CD4-positive, alpha-beta T cell treated with Interleukin-1 beta for 1 hour (primary cell): ENCODE results near the gene FAM20A.
A peak's percentile ranks its signal among the peaks of the same experiment; 100 is the strongest.

Experiments used
- DNase-seq, 2 donors: peaks; one replicate each; pipeline ENCODE4 v3.0.0-alpha.2; 2020 to 2022

FAM20A gene

DNA sequence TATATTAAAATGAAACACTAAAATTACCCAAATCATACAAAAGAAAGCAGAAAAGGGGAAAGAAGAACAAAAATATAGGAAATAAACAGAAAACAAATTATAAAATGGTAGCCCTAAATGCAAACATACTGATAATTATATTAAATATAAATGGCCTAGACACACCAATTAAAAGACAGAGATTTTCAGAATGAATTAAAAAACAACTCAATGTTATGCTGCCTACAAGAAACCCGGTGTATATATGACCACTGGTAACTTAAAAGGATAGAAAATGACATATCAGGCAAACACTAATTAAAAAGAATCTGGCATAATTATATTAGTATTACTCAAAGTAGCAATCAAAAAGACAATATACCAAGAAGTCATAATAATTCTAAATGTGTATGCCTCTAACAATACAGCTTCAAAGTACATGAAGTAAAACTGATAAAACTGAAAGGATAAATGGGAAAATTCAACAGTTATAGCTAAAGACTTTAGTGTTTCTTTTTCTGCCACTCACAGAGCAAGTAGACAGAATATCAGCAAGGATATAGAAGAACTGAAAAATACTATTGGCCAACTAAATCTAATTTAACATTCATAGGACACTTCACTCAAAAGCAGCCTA is 7.5 kb upstream of the FAM20A start:
- no peak for DNase-seq

DNA sequence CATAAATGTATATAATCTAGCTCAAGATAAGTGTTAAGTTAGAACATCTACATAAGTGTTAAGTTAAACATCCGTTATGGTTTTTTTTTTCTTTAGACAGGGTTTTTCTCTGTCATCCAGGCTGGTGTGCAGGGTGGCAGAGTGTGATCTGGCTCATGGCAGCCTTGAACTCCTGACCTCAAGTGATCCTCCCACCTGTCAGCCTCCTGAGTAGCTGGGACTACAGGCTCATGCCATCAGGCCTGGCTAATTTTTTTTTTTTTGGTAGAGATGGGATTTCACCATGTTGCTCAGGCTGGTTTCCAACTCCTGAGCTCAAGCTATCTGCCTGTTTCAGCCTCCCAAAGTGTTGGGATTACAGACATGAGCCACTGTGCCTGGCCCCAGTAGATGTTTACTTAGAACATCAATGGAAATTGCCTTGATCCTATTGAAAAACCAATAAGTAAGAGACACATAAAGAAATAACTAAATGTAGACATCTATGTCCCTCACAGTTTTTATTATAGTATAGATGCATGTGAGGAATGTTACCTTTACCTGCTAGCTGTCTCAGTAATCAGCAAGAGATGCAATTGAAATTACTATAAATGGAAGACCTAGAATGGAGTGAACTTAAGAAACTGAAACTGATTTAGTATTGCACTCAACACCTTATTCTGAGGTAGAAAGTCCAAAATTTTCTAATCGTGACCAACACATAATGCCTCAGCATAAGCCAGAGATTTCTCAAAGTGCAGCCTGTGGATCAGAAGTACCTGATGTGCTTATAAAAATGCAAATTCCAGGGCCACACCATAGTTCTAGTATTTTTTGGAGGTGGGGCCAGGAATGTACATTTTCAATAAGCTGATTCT is 5.5 kb upstream of the FAM20A start:
- DNase-seq, result no peak

DNA sequence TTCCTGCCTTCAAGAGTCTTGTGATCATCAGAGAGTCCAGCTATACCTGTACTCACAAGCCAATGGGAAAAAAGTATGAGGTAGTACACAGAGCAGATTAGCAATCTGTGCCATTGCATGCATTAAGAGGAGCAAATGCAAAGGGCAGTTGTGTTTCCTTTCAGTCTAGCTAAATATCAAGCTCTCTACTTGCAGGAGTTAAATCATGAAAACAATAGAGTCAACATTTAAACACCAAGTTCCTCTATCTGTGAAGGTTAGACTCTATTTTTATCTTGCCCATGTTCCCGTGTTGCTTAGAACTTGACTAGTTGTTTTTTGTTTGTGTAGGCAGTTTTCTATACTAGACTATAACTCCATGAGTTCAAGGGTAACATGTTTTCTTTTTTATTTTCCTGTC is 4.7 kb upstream of the FAM20A start:
- no peak for DNase-seq

- DNase-seq, result no peak
These were observed 2.5 kb upstream of the FAM20A start for GRCh38 chr17:68603656-68604055.

GRCh38 chr17:68603027-68603426 is 1.9 kb upstream of the FAM20A start:
- DNase-seq, result peak in 1 of 2 donors; percentile 68

DNA sequence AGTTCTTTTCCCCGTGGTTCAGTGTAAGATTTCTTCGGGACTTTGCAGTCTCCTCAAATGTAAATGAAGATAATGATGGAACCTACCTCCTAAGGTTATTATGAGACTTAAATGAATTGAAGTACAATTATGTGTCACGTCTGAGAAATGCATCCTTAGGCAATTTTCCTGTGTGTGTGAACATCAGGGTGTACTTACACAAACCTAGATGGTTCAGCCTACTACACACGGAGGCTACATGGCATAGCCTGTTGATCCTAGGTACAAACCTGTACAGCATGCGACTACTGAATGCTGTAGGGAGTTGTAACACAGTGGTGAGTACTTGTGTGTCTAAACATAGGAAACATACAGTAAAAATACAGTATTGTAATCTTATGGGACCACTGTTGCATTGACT is 1.1 kb upstream of the FAM20A start:
- DNase-seq, result no peak

GRCh38 chr17:68601565-68602288 is 560 bp upstream of the FAM20A start:
- DNase-seq, result peak in 1 of 2 donors; percentile 34

GRCh38 chr17:68600067-68600930 is 868 bp downstream of the FAM20A start:
- peak in 1 of 2 donors; percentile 19 for DNase-seq

DNA sequence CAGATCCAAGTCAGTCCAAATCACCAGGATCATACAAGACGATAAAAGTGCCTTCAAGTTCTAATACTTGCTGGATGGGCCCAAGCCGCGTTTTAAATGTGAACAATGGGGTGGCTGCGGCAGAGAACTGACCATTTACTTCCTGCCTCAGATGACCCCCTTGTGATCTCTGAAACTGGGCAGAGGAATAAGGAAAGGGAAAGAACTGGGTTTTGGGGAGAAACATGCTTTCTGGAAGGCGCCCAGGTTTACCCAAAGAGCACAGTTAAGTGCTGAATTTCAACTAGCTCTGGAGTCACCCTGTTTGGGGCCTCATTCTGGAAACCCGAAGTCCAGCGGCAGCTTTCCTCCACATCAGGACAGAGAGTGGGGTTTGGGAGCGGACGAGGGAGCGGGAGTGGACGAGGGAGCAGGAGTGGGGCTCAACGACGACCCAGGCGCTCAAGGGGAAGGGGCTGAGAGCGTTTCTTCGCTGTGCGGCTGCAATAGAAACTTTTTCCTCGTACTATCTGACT is 1.6 kb downstream of the FAM20A start:
- DNase-seq, result no peak

DNA sequence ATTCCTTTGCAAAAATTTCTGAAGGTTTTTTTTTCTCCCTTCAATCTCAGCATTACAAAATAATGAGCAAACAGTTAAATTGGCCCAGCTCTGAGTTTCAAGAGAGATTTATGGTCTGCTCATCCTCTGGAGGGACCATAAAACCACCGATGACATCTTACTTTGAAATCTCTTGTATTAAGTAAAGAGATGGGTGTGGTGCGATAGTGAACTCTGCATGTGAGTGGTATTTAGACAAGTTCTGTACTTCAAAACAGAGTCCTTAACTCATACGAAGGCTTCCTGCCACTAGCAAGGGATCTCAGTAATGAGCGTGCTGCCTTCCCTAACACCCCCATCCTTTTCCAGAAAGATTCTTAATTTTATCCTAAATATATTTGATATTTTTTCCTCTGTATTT is 2.1 kb downstream of the FAM20A start:
- no peak for DNase-seq

DNA sequence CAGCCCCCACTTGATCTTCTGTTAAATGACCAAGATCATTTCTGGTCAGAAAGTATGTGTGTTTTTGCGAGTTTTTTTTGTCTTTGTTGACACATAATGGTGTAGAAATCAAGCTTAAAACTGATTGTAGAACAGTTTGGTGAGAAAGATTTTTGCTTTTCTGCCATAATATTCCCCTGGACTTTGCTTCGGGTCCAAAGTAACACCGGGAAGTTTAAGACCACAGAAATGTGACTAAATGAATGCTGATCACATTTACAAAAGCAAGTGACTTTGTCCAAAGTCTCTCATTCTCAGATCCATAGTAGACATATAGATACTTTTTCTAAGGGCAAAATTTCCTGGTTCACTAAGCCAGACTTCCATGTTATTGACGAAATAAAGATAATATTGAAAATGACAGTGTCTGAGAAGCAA is 2.6 kb downstream of the FAM20A start:
- DNase-seq, result no peak

GRCh38 chr17:68598074-68598473 is 3.1 kb downstream of the FAM20A start:
- no peak for DNase-seq

DNA sequence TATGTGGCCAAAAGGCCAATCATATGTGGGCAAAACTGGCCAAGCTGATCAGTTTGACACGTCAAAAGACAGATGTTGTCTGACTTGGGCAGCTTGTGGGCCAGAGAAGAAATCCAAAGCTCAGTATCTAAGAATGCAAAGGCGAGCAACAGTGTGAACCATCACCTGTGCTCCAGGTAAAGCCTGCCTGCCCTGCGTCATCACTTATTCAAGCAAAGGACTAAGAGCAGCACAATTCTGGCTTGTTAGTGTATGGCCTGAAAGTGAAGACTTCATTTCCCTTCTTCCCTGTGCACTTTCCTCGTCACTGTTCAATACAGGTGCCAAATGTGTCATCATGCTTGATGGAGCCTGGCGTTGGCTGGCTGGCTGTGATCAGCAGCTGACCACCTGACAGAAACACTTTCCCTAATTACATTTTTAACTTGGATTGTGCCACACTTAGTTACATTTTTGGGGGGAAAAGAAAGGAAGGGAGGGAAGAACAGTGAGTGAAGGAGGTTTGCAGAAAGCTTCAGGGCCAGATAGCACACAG is 4.7 kb downstream of the FAM20A start:
- no peak for DNase-seq

GRCh38 chr17:68595986-68596385 is 5.2 kb downstream of the FAM20A start:
- no peak for DNase-seq

DNA sequence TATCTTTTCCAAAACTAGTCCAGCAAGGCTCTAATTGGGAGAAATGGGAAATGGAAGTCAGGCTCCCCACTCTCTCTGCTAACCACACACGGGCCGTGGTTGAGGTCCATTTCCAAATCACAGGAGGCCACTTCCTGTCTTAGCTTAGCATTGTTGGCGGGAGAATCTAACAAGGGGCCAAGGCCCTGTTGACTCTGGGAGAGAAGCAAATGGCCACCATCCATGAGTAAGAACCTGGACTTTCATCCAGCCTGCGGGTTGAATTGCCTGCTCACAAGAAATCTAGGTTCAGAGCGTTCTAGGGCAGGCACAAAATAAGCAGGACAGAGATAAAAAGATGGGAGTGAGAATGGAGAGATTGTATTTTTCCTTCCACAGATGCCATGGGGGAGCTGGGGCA is 5.7 kb downstream of the FAM20A start:
- no peak for DNase-seq

- DNase-seq, result no peak
These were observed 6.6 kb downstream of the FAM20A start for GRCh38 chr17:68594552-68594951.

- no peak for DNase-seq
These were observed 8.2 kb downstream of the FAM20A start for GRCh38 chr17:68592682-68593641.

DNA sequence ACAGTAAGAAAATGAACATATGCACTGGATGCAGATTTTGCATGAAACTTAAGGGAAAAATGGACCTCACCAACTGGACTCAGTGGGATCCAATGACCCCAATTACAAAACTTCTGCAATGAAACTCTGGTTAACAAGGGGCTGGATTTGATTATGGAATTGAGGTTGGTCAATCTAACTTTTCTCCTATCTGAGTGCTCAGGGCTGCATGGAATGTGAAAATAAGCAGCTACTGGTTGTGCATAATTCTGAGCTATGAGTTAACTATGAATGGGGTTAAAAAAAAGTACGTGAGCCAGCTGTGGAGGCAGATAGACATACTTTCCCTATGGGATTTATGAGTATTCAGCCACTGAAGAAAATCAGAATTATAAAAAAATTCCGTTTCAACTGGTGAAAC is 9.2 kb downstream of the FAM20A start:
- DNase-seq, result no peak

DNA sequence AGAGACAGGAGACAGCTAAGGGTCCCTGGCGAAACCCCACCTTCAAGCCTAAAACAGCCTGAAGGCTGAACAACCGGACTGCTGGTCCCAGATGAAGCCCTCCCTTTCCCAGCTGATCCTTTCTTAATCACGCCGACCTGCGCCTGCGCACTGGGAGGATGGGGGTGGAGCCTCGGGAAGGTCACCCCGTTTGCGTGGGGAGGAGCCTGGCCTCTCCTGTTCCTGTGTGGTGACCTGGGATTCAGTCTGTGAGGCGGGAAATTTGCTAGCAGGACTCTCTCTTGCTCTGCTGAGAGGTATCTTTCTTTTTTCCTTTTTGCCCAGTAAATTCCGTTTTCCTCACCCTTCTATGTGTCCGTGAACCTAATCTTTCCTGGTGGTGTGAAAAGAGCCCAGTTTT is 9.6 kb downstream of the FAM20A start:
- peak in 1 of 2 donors; percentile 5 for DNase-seq

DNA sequence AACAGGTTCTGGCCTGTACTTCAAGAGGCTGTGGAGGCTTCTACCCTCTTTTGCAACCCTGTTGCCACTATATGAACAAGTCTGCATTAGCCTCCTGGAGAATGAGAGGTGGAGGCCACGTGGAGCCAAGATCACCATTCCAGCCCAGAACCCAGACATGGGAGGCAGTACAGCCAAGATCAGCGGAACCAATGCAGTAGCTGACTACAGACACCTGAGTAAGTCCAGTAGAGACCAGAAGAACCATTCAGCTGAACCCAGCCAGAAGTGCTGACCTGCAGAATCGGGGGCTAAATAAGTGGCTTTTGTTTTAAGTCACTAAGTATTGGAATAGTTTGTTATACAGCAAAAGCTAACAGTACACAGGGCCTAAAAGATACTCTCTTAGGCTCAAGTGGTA is 12.1 kb downstream of the FAM20A start:
- DNase-seq, result no peak

DNA sequence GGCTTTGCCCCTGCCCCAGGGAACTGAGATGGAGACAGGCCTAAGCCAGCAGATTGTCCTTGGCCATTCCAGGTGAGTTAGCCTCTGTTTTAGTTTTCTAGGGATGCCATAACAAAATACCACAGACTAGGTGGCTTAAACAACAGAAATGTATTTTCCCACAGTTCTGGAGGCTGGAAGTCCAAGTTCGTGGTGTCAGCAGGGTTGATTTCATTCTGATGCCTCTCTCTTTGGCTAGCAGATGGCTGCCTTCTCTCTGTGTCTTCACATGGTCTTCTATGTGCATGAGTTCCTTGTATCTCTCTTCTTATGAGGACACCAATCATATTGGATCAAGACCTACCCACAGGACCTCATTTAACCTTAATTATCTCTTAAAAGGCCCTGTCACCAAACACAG is 12.8 kb downstream of the FAM20A start:
- no peak for DNase-seq
